Neutrophil (primary cell): ENCODE data around the gene CERCAM.
"Not testable (repeated sequence)": the region's sequence is repeated elsewhere in the genome, so short reads cannot be mapped to it uniquely, and the experiment has no call there.

Source experiments
- H3K27ac ChIP-seq: fragments of 200-600 bp; sonication (generic); 2 replicates; pipeline ENCODE4 v1.5.1; 2016; ENCODE audit warnings: mild to moderate bottlenecking, moderate library complexity
- H3K27me3 ChIP-seq: fragments of 200-600 bp; sonication (generic); 2 replicates; pipeline ENCODE4 v1.6.0; 2016; ENCODE audit warnings: mild to moderate bottlenecking
- H3K36me3 ChIP-seq: fragments of 200-600 bp; sonication (generic); 2 replicates; pipeline ENCODE4 v1.5.1; 2017
- H3K4me1 ChIP-seq, 2 experiments: fragments of 200-600 bp in 1 of 2; sonication (generic) in 1 of 2; 1 replicate in 1 of 2; 2 replicates in 1 of 2; pipeline versions ENCODE4 v1.5.1 to v1.6.1; 2013 to 2016; ENCODE audit warnings: low read depth in 1 of 2, low read length in 1 of 2, mild to moderate bottlenecking in 1 of 2, moderate library complexity in 1 of 2; ENCODE audit not compliant: control insufficient read depth in 1 of 2, insufficient read depth in 1 of 2
- H3K4me3 ChIP-seq, 2 experiments: fragments of 200-600 bp in 1 of 2; sonication (generic) in 1 of 2; 1 replicate in 1 of 2; 2 replicates in 1 of 2; pipeline ENCODE4 v1.5.1; 2013 to 2016; ENCODE audit warnings: low read depth in 1 of 2, low read length in 1 of 2, mild to moderate bottlenecking in 1 of 2, moderate library complexity in 1 of 2
- H3K9me3 ChIP-seq: fragments of 200-600 bp; sonication (generic); 2 replicates; pipeline ENCODE4 v1.5.1; 2016
- CTCF ChIP-seq: fragments of 200-600 bp; sonication (generic); IDR thresholded peaks from 2 replicates; pipeline ENCODE4 v1.5.1; 2016; ENCODE audit warnings: antibody characterized with exemption

The CERCAM gene

GRCh38 chr9:128434340-128434739 is 13.7 kb downstream of the CERCAM start:
- no peak for TF ChIP-seq CTCF
- H3K27ac ChIP-seq, result no peak overlapping the region

GRCh38 chr9:128435611-128436010 is 15.0 kb downstream of the CERCAM start:
- H3K36me3 ChIP-seq, result no peaks in the 10 kb centered on the region
- H3K27ac ChIP-seq, result no peak overlapping the region
- no peak for TF ChIP-seq CTCF

More at GRCh38 chr9:128434340-128434739, 13.7 kb downstream of the CERCAM start:
- Histone ChIP-seq H3K36me3 (no peaks in the 10 kb centered on the region), H3K9me3 (no peaks in the 10 kb centered on the region), H3K4me1 (peaks cover 0 to 6% of the 10 kb centered on the region in 2 experiments), H3K4me3 (no peak overlapping the region), H3K27me3 (no peaks in the 10 kb centered on the region)

GRCh38 chr9:128438343-128439109 is 17.9 kb downstream of the CERCAM start:
- peaks cover 0 to 6% of the 10 kb centered on the region in 2 experiments for H3K4me1 ChIP-seq
- H3K9me3 ChIP-seq, result no peaks in the 10 kb centered on the region
- no peak overlapping the region for H3K27ac ChIP-seq
- peak; percentile 94 for TF ChIP-seq CTCF
- H3K4me3 ChIP-seq, result no peak overlapping the region
- H3K36me3 ChIP-seq, result no peaks in the 10 kb centered on the region
- no peaks in the 10 kb centered on the region for H3K27me3 ChIP-seq

More at GRCh38 chr9:128435611-128436010, 15.0 kb downstream of the CERCAM start:
- no peaks in the 10 kb centered on the region for H3K27me3 ChIP-seq
- no peaks in the 10 kb centered on the region for H3K9me3 ChIP-seq
- H3K4me1 ChIP-seq, result peaks cover 0 to 6% of the 10 kb centered on the region in 2 experiments
- no peak overlapping the region for H3K4me3 ChIP-seq

GRCh38 chr9:128439273-128439672 is 18.6 kb downstream of the CERCAM start:
- TF ChIP-seq CTCF, result no peak
- no peak overlapping the region for H3K27ac ChIP-seq
- H3K36me3 ChIP-seq, result no peaks in the 10 kb centered on the region
- peaks cover 0 to 6% of the 10 kb centered on the region in 2 experiments for H3K4me1 ChIP-seq
- H3K27me3 ChIP-seq, result no peaks in the 10 kb centered on the region
- H3K9me3 ChIP-seq, result no peaks in the 10 kb centered on the region
- no peak overlapping the region for H3K4me3 ChIP-seq

GRCh38 chr9:128442150-128442549 is 21.5 kb downstream of the CERCAM start:
- Histone ChIP-seq H3K4me1 (peaks cover 0 to 6% of the 10 kb centered on the region in 2 experiments), H3K27me3 (no peaks in the 10 kb centered on the region), H3K36me3 (no peaks in the 10 kb centered on the region)

GRCh38 chr9:128446505-128446904 is 25.8 kb downstream of the CERCAM start:
- H3K4me1 ChIP-seq, H3K36me3 ChIP-seq, H3K9me3 ChIP-seq, H3K27ac ChIP-seq, H3K27me3 ChIP-seq, H3K4me3 ChIP-seq: not testable (repeated sequence)

More at GRCh38 chr9:128442150-128442549, 21.5 kb downstream of the CERCAM start:
- no peak for TF ChIP-seq CTCF
- Histone ChIP-seq H3K27ac (no peak overlapping the region), H3K9me3 (no peaks in the 10 kb centered on the region), H3K4me3 (no peak overlapping the region)
